PC-9 (cell line): ENCODE measurements around the gene CST7. TPM values are rescaled to one million over a fixed set of nuclear protein-coding genes. Genes with fewer than 3 reads are reported as not detected.

Experiments used
- BruUV-seq: library from RNA; stranded (reverse); fragments of 400-500 nt; replicated peaks from 2 replicates; lab custom pipeline; 2021; lab: Mats Ljungman, UMichigan
- CTCF ChIA-PET: fragments of 300-600 bp; sonication (Branson Sonifier 250); formaldehyde crosslinking; loops from one replicate; lab custom pipeline; 2022; ENCODE audit warnings: antibody characterized with exemption; lab: Charles Lee
- POLR2A ChIA-PET: fragments of 300-600 bp; sonication (Branson Sonifier 250); formaldehyde crosslinking; loops from one replicate; lab custom pipeline; 2022; ENCODE audit warnings: antibody characterized with exemption; ENCODE audit not compliant: unreplicated experiment; lab: Charles Lee
- DNase-seq, 2 experiments: peaks; one replicate each; pipeline versions ENCODE4 v3.0.0 to v3.0.0-alpha.2; 2015 to 2022; ENCODE audit warnings: mixed read lengths in 1 of 2
- H2AFZ ChIP-seq: fragments of 200-600 bp; sonication (generic); 2 replicates; pipeline ENCODE4 v1.8.1; 2017; ENCODE audit warnings: antibody characterized with exemption
- H3F3A ChIP-seq: fragments of 200-600 bp; sonication (generic); 2 replicates; pipeline ENCODE4 v1.8.1; 2017; ENCODE audit warnings: antibody characterized with exemption, mild to moderate bottlenecking, low read depth; ENCODE audit not compliant: insufficient read depth
- H3K27ac ChIP-seq: fragments of 200-600 bp; sonication (generic); 2 replicates; pipeline ENCODE4 v1.6.1; 2016; ENCODE audit warnings: mixed run types
- H3K27me3 ChIP-seq: fragments of 200-600 bp; sonication (generic); 2 replicates; pipeline ENCODE4 v1.6.1; 2016; ENCODE audit warnings: low read depth, mixed run types; ENCODE audit not compliant: insufficient read depth
- H3K36me3 ChIP-seq: fragments of 200-600 bp; sonication (generic); 2 replicates; pipeline ENCODE4 v1.6.1; 2016; ENCODE audit warnings: low read depth, mixed run types
- H3K4me1 ChIP-seq: fragments of 200-600 bp; sonication (generic); replicated peaks from 2 replicates; pipeline ENCODE4 v1.6.1; 2016; ENCODE audit warnings: mixed run types; ENCODE audit not compliant: insufficient read depth
- H3K4me2 ChIP-seq: fragments of 200-600 bp; sonication (generic); 2 replicates; pipeline ENCODE4 v1.6.1; 2017; ENCODE audit warnings: mixed run types
- H3K4me3 ChIP-seq: fragments of 200-600 bp; sonication (generic); 2 replicates; pipeline ENCODE4 v1.6.1; 2016; ENCODE audit warnings: mixed run types
- H3K79me2 ChIP-seq: fragments of 200-600 bp; sonication (generic); 2 replicates; pipeline ENCODE4 v1.6.1; 2017; ENCODE audit warnings: low read depth, mixed run types
- H3K9me2 ChIP-seq: fragments of 200-600 bp; sonication (generic); 2 replicates; pipeline ENCODE4 v1.8.1; 2017; ENCODE audit warnings: mild to moderate bottlenecking; ENCODE audit not compliant: insufficient read depth
- H3K9me3 ChIP-seq: fragments of 200-600 bp; sonication (generic); 2 replicates; pipeline ENCODE4 v1.8.1; 2016; ENCODE audit warnings: low read depth; ENCODE audit not compliant: insufficient read depth
- H4K20me1 ChIP-seq: fragments of 200-600 bp; sonication (generic); 2 replicates; pipeline ENCODE4 v1.8.1; 2017; ENCODE audit not compliant: insufficient read depth
- EZH2 ChIP-seq: fragments of 200-600 bp; sonication (generic); IDR thresholded peaks from 2 replicates; pipeline ENCODE4 v1.8.0; 2017; ENCODE audit warnings: antibody characterized with exemption, low read depth
- intact Hi-C: fragments of 100-400 bp; cut with micrococcal nuclease; formaldehyde crosslinking; loops from one replicate; pipeline ENCODE4 v1.10.0; 2022; ENCODE audit not compliant: unreplicated experiment
- total RNA-seq: library from RNA; stranded (reverse); gene quantifications from 2 replicates; pipeline ENCODE4 v1.2.3, GENCODE V29; 2021
- TF ChIP-seq, protein P1 (sequence below): fragments of 200-600 bp; sonication (generic); conservative IDR thresholded peaks from 2 replicates; pipeline ENCODE4 v1.6.1; 2017; ENCODE audit warnings: mixed run types, antibody characterized with exemption, mild to moderate bottlenecking, moderate library complexity

The CST7 gene
- total RNA-seq, 1 experiment from 2014 or later: not detected

DNA sequence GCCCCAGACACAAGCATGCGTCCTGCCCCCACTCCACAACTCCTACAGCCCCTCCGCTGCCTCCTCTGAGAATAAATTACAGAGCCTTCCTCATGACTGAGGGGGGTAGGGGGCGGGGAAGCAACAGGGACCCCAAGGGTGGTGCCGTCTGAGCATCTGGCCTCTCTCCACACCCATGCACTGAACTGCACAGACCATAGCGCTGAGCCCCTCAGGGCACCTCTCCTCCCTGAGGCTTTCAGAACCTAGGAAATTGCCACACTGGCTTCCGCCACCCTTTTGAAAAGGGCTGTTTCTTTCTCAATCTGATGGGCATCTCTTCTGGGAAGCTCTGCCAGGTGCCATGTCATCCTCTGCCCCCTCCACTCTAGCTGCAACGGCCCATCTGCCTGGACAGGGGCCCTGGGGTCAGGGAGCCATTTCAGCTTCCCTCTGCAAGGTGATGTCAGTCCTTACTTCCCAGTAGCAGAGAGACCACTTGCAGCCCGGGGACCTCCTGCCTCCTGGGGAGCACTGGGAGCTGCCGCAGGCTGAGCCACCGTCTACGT is 2.5 kb downstream of the CST7 start:
- no peak overlapping the region for H3K4me3 ChIP-seq
- H3K9me3 ChIP-seq: peaks cover 7% of the 10 kb centered on the region; the same call in 1 of the 2 replicates
- no peak for DNase-seq
- no peaks in the 10 kb centered on the region for H3F3A ChIP-seq
- no peaks in the 10 kb centered on the region for H3K79me2 ChIP-seq
- no TSS peak for BruUV-seq
- no peak overlapping the region for H3K4me2 ChIP-seq
- CTCF ChIA-PET: interaction anchor here (1.2 kb wide), 1 partner anchor 21 kb away, joined by 3 read pairs; no protein-coding TSS in a partner anchor
- H4K20me1 ChIP-seq: no peaks in the 10 kb centered on the region
- H3K9me2 ChIP-seq: no peaks in the 10 kb centered on the region
- no peak overlapping the region for H3K27ac ChIP-seq
- intact Hi-C loops: no loop called here
- H3K4me1 ChIP-seq: 0 out of 2 replicates have a peak, but pooled peaks cover 7% of the 10 kb centered on the region
- no peaks in the 10 kb centered on the region for H3K36me3 ChIP-seq
- POLR2A ChIA-PET: no interaction called here
- H2AFZ ChIP-seq: no peak overlapping the region
- TF ChIP-seq, protein P1, sequence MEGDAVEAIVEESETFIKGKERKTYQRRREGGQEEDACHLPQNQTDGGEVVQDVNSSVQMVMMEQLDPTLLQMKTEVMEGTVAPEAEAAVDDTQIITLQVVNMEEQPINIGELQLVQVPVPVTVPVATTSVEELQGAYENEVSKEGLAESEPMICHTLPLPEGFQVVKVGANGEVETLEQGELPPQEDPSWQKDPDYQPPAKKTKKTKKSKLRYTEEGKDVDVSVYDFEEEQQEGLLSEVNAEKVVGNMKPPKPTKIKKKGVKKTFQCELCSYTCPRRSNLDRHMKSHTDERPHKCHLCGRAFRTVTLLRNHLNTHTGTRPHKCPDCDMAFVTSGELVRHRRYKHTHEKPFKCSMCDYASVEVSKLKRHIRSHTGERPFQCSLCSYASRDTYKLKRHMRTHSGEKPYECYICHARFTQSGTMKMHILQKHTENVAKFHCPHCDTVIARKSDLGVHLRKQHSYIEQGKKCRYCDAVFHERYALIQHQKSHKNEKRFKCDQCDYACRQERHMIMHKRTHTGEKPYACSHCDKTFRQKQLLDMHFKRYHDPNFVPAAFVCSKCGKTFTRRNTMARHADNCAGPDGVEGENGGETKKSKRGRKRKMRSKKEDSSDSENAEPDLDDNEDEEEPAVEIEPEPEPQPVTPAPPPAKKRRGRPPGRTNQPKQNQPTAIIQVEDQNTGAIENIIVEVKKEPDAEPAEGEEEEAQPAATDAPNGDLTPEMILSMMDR: no peak
- TF ChIP-seq EZH2: no peak
- no peaks in the 10 kb centered on the region for H3K27me3 ChIP-seq

DNA sequence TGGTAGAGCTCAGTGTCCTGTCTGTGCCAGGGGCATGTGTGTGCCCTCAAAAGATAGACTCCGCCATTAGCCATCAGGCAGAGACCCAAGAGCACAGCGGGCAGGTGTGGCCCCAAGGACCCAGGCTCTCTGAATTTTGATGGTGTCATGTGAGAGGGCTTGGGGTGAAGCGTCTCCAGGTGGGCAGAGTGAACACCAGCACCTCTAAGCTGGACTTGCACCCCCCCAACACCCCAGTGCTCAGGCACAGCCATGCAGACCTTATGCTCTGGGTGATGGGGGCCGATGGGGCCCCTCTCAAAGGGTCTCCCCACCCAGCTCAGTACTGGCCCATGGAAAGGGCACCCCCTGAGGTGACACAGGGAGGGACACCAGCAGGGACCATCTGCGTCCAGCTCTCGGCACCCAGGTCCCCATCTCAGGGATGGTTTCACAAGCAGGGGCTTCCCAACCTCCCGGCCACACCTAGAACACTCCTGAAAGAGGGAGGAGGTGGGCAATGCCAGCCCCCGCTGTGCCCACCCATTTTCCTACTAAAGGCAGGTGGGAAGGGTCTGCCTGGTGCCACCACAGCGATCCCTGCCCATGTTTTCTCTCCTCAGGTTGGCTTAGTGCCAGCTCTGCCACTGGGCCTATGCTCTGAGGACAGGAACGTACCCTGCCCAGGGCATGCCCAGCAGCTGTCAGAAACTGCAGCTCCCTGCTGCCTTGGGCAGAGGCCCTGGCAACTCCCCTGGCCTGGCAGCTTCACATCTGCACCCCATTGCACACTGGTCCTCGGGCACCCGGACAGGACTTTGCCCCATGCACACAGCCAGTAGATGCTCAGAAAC is 3.5 kb downstream of the CST7 start:
- Histone ChIP-seq H3K4me2 (no peak overlapping the region), H3K9me2 (no peaks in the 10 kb centered on the region), H3K27ac (no peak overlapping the region), H3K9me3 (peaks cover 4% of the 10 kb centered on the region; the same call in 1 of the 2 replicates), H3K27me3 (no peaks in the 10 kb centered on the region), H4K20me1 (no peaks in the 10 kb centered on the region), H3K4me1 (0 out of 2 replicates have a peak, but pooled peaks cover 7% of the 10 kb centered on the region), H3K4me3 (no peak overlapping the region), H2AFZ (no peak overlapping the region), H3K79me2 (no peaks in the 10 kb centered on the region), H3K36me3 (no peaks in the 10 kb centered on the region), H3F3A (no peaks in the 10 kb centered on the region)
- BruUV-seq: no TSS peak
- intact Hi-C loops: no loop called here
- TF ChIP-seq, protein P1: no peak
- TF ChIP-seq EZH2: no peak
- DNase-seq: no peak
- POLR2A ChIA-PET: interaction anchor here (0.6 kb wide), 1 partner anchor 1287 kb away, joined by 4 read pairs; no protein-coding TSS in a partner anchor
- CTCF ChIA-PET: interaction anchor here (1.2 kb wide), 1 partner anchor 22 kb away, joined by 3 read pairs; no protein-coding TSS in a partner anchor

DNA sequence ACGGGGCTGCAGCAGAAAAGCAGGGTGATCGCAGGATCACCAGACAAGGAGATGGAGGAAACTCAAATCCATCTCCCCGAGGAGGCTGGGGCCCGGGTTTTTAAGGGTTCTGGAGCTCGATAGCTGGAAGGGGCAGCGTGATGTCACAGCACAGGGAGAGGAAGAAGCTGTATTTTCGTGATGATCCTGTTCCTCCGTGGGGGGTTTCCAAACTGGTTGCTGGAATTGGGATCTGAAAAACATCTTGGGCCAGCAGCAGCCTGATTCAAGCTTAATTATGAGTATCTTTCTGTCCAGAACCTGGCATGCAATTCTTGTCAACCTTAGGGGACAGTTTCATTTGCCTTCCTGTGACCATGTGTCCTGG is 4.1 kb downstream of the CST7 start:
- Histone ChIP-seq H4K20me1 (no peaks in the 10 kb centered on the region), H3K4me2 (no peak overlapping the region), H3K27me3 (no peaks in the 10 kb centered on the region), H3K79me2 (no peaks in the 10 kb centered on the region), H3K9me3 (no peaks in the 10 kb centered on the region), H3F3A (no peaks in the 10 kb centered on the region), H3K4me3 (no peak overlapping the region), H3K36me3 (no peaks in the 10 kb centered on the region), H2AFZ (no peak overlapping the region), H3K4me1 (0 out of 2 replicates have a peak, but pooled peaks cover 7% of the 10 kb centered on the region), H3K9me2 (no peaks in the 10 kb centered on the region), H3K27ac (no peak overlapping the region)
- no TSS peak for BruUV-seq
- TF ChIP-seq, protein P1: no peak
- TF ChIP-seq EZH2: no peak
- ChIA-PET CTCF (no interaction called here), POLR2A (interaction anchor here (0.6 kb wide), 2 partner anchors 63 to 1288 kb away, joined by 4 to 8 read pairs; no protein-coding TSS in a partner anchor)
- no peak for DNase-seq
- intact Hi-C loops: no loop called here
